AG10803 (cell line): Measurements from ENCODE around the gene LMO7.
"Not testable (repeated sequence)": the region's sequence is repeated elsewhere in the genome, so short reads cannot be mapped to it uniquely, and the experiment has no call there.

Experiments used
- DNase-seq: peaks from one replicate; pipeline ENCODE4 v3.0.0; 2010; ENCODE audit warnings: low read depth
- H3K4me3 ChIP-seq: 2 replicates; pipeline ENCODE4 v1.5.1; 2011; ENCODE audit warnings: mild to moderate bottlenecking, low read length, control low read depth
- CTCF ChIP-seq: conservative IDR thresholded peaks from 2 replicates; pipeline ENCODE4 v1.5.1; 2011; ENCODE audit warnings: mild to moderate bottlenecking, low read length, control low read depth, inconsistent platforms

The LMO7 gene

GRCh38 chr13:75774176-75774575 is 138.0 kb downstream of the LMO7 start:
- H3K4me3 ChIP-seq = no peak overlapping the region
- no peak for DNase-seq
- no peak for TF ChIP-seq CTCF

- no peak for DNase-seq
- H3K4me3 ChIP-seq = no peak overlapping the region
- no peak for TF ChIP-seq CTCF
These were observed 140.4 kb downstream of the LMO7 start for GRCh38 chr13:75776550-75776949.

GRCh38 chr13:75779393-75779792 is 143.3 kb downstream of the LMO7 start:
- TF ChIP-seq CTCF = no peak
- no peak for DNase-seq
- no peak overlapping the region for H3K4me3 ChIP-seq

- DNase-seq, H3K4me3 ChIP-seq: not testable (repeated sequence)
These were observed 144.0 kb downstream of the LMO7 start for GRCh38 chr13:75780103-75780502.

- H3K4me3 ChIP-seq = no peak overlapping the region
- TF ChIP-seq CTCF = no peak
- DNase-seq = no peak
These were observed 146.9 kb downstream of the LMO7 start for GRCh38 chr13:75782985-75783384.

GRCh38 chr13:75784003-75784402 is 147.9 kb downstream of the LMO7 start:
- no peak for DNase-seq

GRCh38 chr13:75785130-75785529 is 149.0 kb downstream of the LMO7 start:
- H3K4me3 ChIP-seq = no peak overlapping the region
- no peak for TF ChIP-seq CTCF
- peak; percentile 57 for DNase-seq

More at GRCh38 chr13:75784003-75784402, 147.9 kb downstream of the LMO7 start:
- TF ChIP-seq CTCF = no peak
- no peak overlapping the region for H3K4me3 ChIP-seq
